Peyer's patch (tissue), 4 donors: ENCODE results near the gene CDKL4.
A peak's percentile ranks its signal among the peaks of the same experiment; 100 is the strongest.

Experiments used
- CTCF ChIP-seq, 6 experiments: fragments of 450-650 bp in 4 of 6; fragments of 200-600 bp in 2 of 6; sonication (generic) in 1 of 6; IDR thresholded peaks; one replicate each; pipeline ENCODE4 v1.5.1; 2017 to 2019; ENCODE audit warnings: antibody characterized with exemption in 6 of 6, mild to moderate bottlenecking in 3 of 6, moderate library complexity in 1 of 6
- POLR2A ChIP-seq, 2 donors: fragments of 450-650 bp; IDR thresholded peaks; one replicate each; pipeline ENCODE4 v1.5.1; 2017; ENCODE audit warnings: antibody characterized with exemption in 2 of 2, mild to moderate bottlenecking in 2 of 2, moderate library complexity in 2 of 2

- peak; percentile 76 to 89 (median 86) for TF ChIP-seq CTCF (IDR thresholded peaks at IDR 0.05)
- TF ChIP-seq POLR2A (IDR thresholded peaks at IDR 0.05): no peak
Observed at GRCh38 chr2:39227628-39228412, 15.9 kb downstream of the CDKL4 start.
